Measurements from ENCODE around the gene LRRTM3.

- no peak for TF ChIP-seq CTCF (IDR thresholded peaks at IDR 0.05)
- TF ChIP-seq POLR2A (IDR thresholded peaks at IDR 0.05): no peak
Measured at GRCh38 chr10:67088036-67088435, 162.2 kb downstream of the LRRTM3 start.

Measured in heart left ventricle (tissue), 13 donors.